GM12873 (cell line): Measurements from ENCODE around the gene FAM219A.

Experiments used
- CTCF ChIP-seq: IDR thresholded peaks from 2 replicates; pipeline ENCODE4 v1.5.1; 2012; ENCODE audit warnings: low read depth, mild to moderate bottlenecking, moderate library complexity, low read length, control low read depth; ENCODE audit not compliant: insufficient read depth; ENCODE audit errors: missing control alignments

FAM219A gene

GRCh38 chr9:34365282-34365681, 93.1 kb downstream of the FAM219A start:
- TF ChIP-seq CTCF, result no peak

- no peak for TF ChIP-seq CTCF
Observed at GRCh38 chr9:34363619-34364351, 94.6 kb downstream of the FAM219A start.

GRCh38 chr9:34362614-34363214, 95.7 kb downstream of the FAM219A start:
- TF ChIP-seq CTCF, result no peak

- no peak for TF ChIP-seq CTCF
Observed at GRCh38 chr9:34349324-34349723, 109.0 kb downstream of the FAM219A start.
